B cell (primary cell): ENCODE results near the gene ITPR2. TPM values are rescaled to one million over a fixed set of nuclear protein-coding genes. Genes with fewer than 3 reads are reported as not detected.

Experiments
- ATAC-seq: fragments of 200-7000 bp; cut with Tn5 transposase; one replicate; pipeline ENCODE4 v1.10.0; 2021; ENCODE audit warnings: low read depth, mild to moderate bottlenecking, moderate number of reproducible peaks, moderate library complexity
- CTCF ChIA-PET: fragments of 350-600 bp; sonication (Branson Sonifier 250); formaldehyde crosslinking; loops from one replicate; lab custom pipeline; 2021; ENCODE audit warnings: antibody characterized with exemption, inconsistent platforms; lab: Charles Lee
- POLR2A ChIA-PET: fragments of 350-600 bp; sonication (Branson Sonifier 250); formaldehyde crosslinking; loops from one replicate; lab custom pipeline; 2021; ENCODE audit warnings: antibody characterized with exemption; lab: Charles Lee
- DNase-seq: peaks from one replicate; pipeline ENCODE4 v3.0.0; 2013
- H2AFZ ChIP-seq: 2 replicates; pipeline ENCODE4 v1.6.1; 2012; ENCODE audit warnings: mild to moderate bottlenecking, low read depth, low read length; ENCODE audit not compliant: insufficient read depth, poor library complexity, severe bottlenecking
- H3K27ac ChIP-seq, 2 donors: 1 replicate in 1 of 2; 2 replicates in 1 of 2; pipeline ENCODE4 v1.5.1; 2012 to 2013; ENCODE audit warnings: low read length in 2 of 2, mild to moderate bottlenecking in 2 of 2, moderate library complexity in 1 of 2
- H3K27me3 ChIP-seq, 4 experiments: fragments of 200-600 bp in 1 of 4; sonication (generic) in 1 of 4; replicated peaks in 1 of 4; 1 replicate in 2 of 4; 2 replicates in 2 of 4; pipeline versions ENCODE4 v1.6.1 to v1.7.0; 2013 to 2016; ENCODE audit warnings: low read length in 3 of 4, mild to moderate bottlenecking in 2 of 4, mixed read lengths in 1 of 4, moderate library complexity in 1 of 4; ENCODE audit not compliant: insufficient read depth in 4 of 4, control insufficient read depth in 3 of 4; ENCODE audit errors: control extremely low read depth in 1 of 4
- H3K36me3 ChIP-seq, 2 experiments: replicated peaks in 1 of 2; 1 replicate in 1 of 2; 2 replicates in 1 of 2; pipeline versions ENCODE4 v1.6.1 to v1.7.1; 2013; ENCODE audit warnings: low read length in 1 of 2; ENCODE audit not compliant: insufficient read depth in 2 of 2, control insufficient read depth in 1 of 2; ENCODE audit errors: control extremely low read depth in 1 of 2, extremely low read depth in 1 of 2
- H3K4me1 ChIP-seq, 2 donors: fragments of 200-600 bp in 1 of 2; sonication (generic) in 1 of 2; 1 replicate in 1 of 2; 2 replicates in 1 of 2; pipeline versions ENCODE4 v1.5.1 to v1.6.1; 2013 to 2017; ENCODE audit warnings: low read length in 2 of 2; ENCODE audit not compliant: control insufficient read depth in 2 of 2, insufficient read depth in 2 of 2
- H3K4me2 ChIP-seq: replicated peaks from 2 replicates; pipeline ENCODE3; 2012; ENCODE audit warnings: mild to moderate bottlenecking, low read depth, low read length; ENCODE audit not compliant: poor library complexity, severe bottlenecking
- H3K4me3 ChIP-seq, 5 experiments: fragments of 200-600 bp in 1 of 5; sonication (generic) in 1 of 5; 1 replicate in 3 of 5; 2 replicates in 2 of 5; pipeline versions ENCODE4 v1.5.1 to v1.7.0; 2011 to 2016; ENCODE audit warnings: low read length in 4 of 5, mild to moderate bottlenecking in 4 of 5, low read depth in 2 of 5, control low read depth in 1 of 5, moderate library complexity in 1 of 5; ENCODE audit not compliant: insufficient read depth in 1 of 5; ENCODE audit errors: control extremely low read depth in 1 of 5, extremely low read depth in 1 of 5
- H3K79me2 ChIP-seq: fragments of 200-600 bp; sonication (generic); one replicate; pipeline ENCODE4 v1.6.0; 2016; ENCODE audit warnings: low read length; ENCODE audit not compliant: control insufficient read depth, insufficient read depth
- H3K9ac ChIP-seq: fragments of 200-600 bp; sonication (generic); 2 replicates; pipeline ENCODE4 v1.6.1; 2017; ENCODE audit warnings: mild to moderate bottlenecking, low read length, moderate library complexity
- H3K9me3 ChIP-seq, 3 donors: one replicate each; pipeline versions ENCODE4 v1.6.1 to v1.7.1; 2013; ENCODE audit warnings: low read length in 2 of 3; ENCODE audit not compliant: control insufficient read depth in 2 of 3, insufficient read depth in 1 of 3; ENCODE audit errors: control extremely low read depth in 1 of 3
- H4K20me1 ChIP-seq: 2 replicates; pipeline ENCODE4 v1.6.0; 2012; ENCODE audit warnings: mild to moderate bottlenecking, low read length; ENCODE audit not compliant: insufficient read depth, control insufficient read depth, poor library complexity, severe bottlenecking
- H3K27ac Mint-ChIP-seq: one replicate; pipeline ENCODE4 v1.8.0; 2021; ENCODE audit warnings: mixed read lengths
- H3K27me3 Mint-ChIP-seq: one replicate; pipeline ENCODE4 v1.8.0; 2021; ENCODE audit warnings: mixed read lengths
- H3K4me1 Mint-ChIP-seq: one replicate; pipeline ENCODE4 v1.8.0; 2021; ENCODE audit warnings: mixed read lengths
- H3K4me3 Mint-ChIP-seq: one replicate; pipeline ENCODE4 v1.8.0; 2021; ENCODE audit warnings: mixed read lengths
- H3K9me3 Mint-ChIP-seq: one replicate; pipeline ENCODE4 v1.8.0; 2022; ENCODE audit warnings: mixed read lengths; ENCODE audit not compliant: insufficient read depth
- CTCF ChIP-seq: fragments of 200-600 bp; IDR thresholded peaks from one replicate; pipeline ENCODE4 v1.8.0; 2022; ENCODE audit warnings: antibody characterized with exemption, mild to moderate bottlenecking
- EZH2 ChIP-seq: IDR thresholded peaks from 2 replicates; pipeline ENCODE4 v1.6.1; 2012; ENCODE audit warnings: borderline replicate concordance, low read depth, mild to moderate bottlenecking, moderate library complexity, low read length; ENCODE audit not compliant: insufficient read depth, poor library complexity, severe bottlenecking
- WGBS: methylation state at CpG from one replicate; pipeline ENCODE4 v1.1.5; 2013; ENCODE audit warnings: missing lambda C conversion rate; ENCODE audit not compliant: insufficient coverage; 5-methylcytosine and 5-hydroxymethylcytosine counted together
- intact Hi-C: fragments of 100-400 bp; cut with micrococcal nuclease; formaldehyde crosslinking; loops from one replicate; pipeline ENCODE4 v1.10.0; 2022
- polyA plus RNA-seq: library from polyadenylated mRNA; depleted of rRNA; stranded (reverse); fragments of >200 nt; gene quantifications from 2 replicates; pipeline ENCODE4 v1.2.3, GENCODE V29; 2012
- total RNA-seq, 2 donors: library from RNA; stranded (reverse); fragments of 120-200 nt in 1 of 2; gene quantifications; 1 replicate in 1 of 2; 2 replicates in 1 of 2; pipeline versions ENCODE4 v1.2.3 to v1.2.4, GENCODE V29; 2013 to 2022

The ITPR2 gene
- total and polyA plus RNA-seq, 2 donors (not counting 1 experiment from before 2014, with no cell fraction given) = 4.3 to 113 TPM

DNA sequence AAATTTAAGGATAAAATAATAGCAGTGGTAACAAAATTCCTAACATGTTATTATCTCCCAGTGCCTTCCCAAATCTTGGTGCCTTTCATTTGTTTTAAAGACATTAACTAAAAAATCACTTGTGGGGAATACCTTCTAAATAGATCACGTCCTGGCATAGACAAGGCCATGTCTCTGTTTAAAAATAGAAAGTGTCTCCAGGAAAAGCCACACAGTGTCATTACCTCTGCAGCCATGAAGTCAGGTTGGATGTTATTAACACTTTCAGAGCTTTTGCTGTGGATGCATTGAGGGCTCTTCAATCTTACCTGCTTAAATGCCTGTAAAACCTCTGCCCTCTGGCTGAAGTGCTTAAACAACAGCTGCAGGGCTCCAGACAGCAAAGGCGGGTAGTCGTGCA is 211.1 kb downstream of the ITPR2 start:
- no peak for DNase-seq
- no peaks in the 10 kb centered on the region for H3K4me1 ChIP-seq
- WGBS = 100% methylated on average over 2 of the region's 3 CpGs
- H3K27ac ChIP-seq = no peak overlapping the region
- no peaks in the 10 kb centered on the region for H3K79me2 ChIP-seq
- no peak overlapping the region for H3K9ac ChIP-seq
- no peak for ATAC-seq
- Mint-ChIP-seq H3K27me3 (no peaks in the 10 kb centered on the region), H3K9me3 (no peaks in the 10 kb centered on the region), H3K4me1 (no peaks in the 10 kb centered on the region), H3K27ac (no peak overlapping the region), H3K4me3 (no peak overlapping the region)
- H4K20me1 ChIP-seq = no peaks in the 10 kb centered on the region
- H3K4me2 ChIP-seq = no peak overlapping the region
- no peak overlapping the region for H2AFZ ChIP-seq
- peaks cover 20% of the 10 kb centered on the region in 2 experiments for H3K36me3 ChIP-seq
- no peak for TF ChIP-seq EZH2
- TF ChIP-seq CTCF = no peak
- ChIA-PET CTCF (no interaction called here), POLR2A (no interaction called here)
- intact Hi-C loops = no loop called here
- H3K9me3 ChIP-seq = no peaks in the 10 kb centered on the region
- H3K4me3 ChIP-seq = no peak overlapping the region
- H3K27me3 ChIP-seq = no peaks in the 10 kb centered on the region

DNA sequence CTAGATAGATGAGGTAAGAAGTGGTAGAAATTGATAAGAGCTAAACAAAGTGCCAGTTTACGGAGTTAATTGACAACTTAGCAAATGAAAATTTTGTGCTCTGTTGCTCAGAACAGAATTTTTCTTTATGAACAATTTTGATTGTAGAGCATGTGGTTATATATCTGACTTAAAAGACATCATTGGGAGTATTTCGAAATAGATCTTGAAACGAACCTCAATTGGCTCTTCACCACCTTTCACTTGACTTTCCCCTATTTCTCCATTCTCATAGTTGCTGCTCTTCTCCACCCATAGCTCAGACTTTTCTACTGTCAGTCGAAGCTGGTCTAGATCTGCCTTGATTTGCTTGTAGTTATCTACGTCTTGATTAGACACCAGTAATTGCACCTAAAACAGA is 212.1 kb downstream of the ITPR2 start:
- no peaks in the 10 kb centered on the region for H3K79me2 ChIP-seq
- WGBS = 97% methylated on average over 3 of the region's 5 CpGs
- TF ChIP-seq EZH2 = no peak
- no peak for TF ChIP-seq CTCF
- H3K4me3 Mint-ChIP-seq = no peak overlapping the region
- ChIA-PET POLR2A (no interaction called here), CTCF (no interaction called here)
- no peaks in the 10 kb centered on the region for H3K27me3 ChIP-seq
- no peak overlapping the region for H3K4me3 ChIP-seq
- no peaks in the 10 kb centered on the region for H3K9me3 Mint-ChIP-seq
- H3K9ac ChIP-seq = no peak overlapping the region
- peaks cover 14 to 16% of the 10 kb centered on the region in 2 experiments for H3K36me3 ChIP-seq
- no peak for ATAC-seq
- no peaks in the 10 kb centered on the region for H3K4me1 ChIP-seq
- no peaks in the 10 kb centered on the region for H3K4me1 Mint-ChIP-seq
- no peak overlapping the region for H2AFZ ChIP-seq
- no peak overlapping the region for H3K27ac Mint-ChIP-seq
- intact Hi-C loops = no loop called here
- no peaks in the 10 kb centered on the region for H3K9me3 ChIP-seq
- no peaks in the 10 kb centered on the region for H3K27me3 Mint-ChIP-seq
- H3K27ac ChIP-seq = no peak overlapping the region
- DNase-seq = no peak
- no peak overlapping the region for H3K4me2 ChIP-seq
- no peaks in the 10 kb centered on the region for H4K20me1 ChIP-seq
